GM18858 (cell line): ENCODE results near the gene CES2.
"Not testable (repeated sequence)": the region's sequence is repeated elsewhere in the genome, so short reads cannot be mapped to it uniquely, and the experiment has no call there.

Experiments
- ATAC-seq: cut with Tn5 transposase; IDR thresholded peaks from one replicate; pipeline ENCODE4 v1.9.1; 2021; ENCODE audit not compliant: unreplicated experiment

CES2 gene, protein sequence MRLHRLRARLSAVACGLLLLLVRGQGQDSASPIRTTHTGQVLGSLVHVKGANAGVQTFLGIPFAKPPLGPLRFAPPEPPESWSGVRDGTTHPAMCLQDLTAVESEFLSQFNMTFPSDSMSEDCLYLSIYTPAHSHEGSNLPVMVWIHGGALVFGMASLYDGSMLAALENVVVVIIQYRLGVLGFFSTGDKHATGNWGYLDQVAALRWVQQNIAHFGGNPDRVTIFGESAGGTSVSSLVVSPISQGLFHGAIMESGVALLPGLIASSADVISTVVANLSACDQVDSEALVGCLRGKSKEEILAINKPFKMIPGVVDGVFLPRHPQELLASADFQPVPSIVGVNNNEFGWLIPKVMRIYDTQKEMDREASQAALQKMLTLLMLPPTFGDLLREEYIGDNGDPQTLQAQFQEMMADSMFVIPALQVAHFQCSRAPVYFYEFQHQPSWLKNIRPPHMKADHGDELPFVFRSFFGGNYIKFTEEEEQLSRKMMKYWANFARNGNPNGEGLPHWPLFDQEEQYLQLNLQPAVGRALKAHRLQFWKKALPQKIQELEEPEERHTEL

DNA sequence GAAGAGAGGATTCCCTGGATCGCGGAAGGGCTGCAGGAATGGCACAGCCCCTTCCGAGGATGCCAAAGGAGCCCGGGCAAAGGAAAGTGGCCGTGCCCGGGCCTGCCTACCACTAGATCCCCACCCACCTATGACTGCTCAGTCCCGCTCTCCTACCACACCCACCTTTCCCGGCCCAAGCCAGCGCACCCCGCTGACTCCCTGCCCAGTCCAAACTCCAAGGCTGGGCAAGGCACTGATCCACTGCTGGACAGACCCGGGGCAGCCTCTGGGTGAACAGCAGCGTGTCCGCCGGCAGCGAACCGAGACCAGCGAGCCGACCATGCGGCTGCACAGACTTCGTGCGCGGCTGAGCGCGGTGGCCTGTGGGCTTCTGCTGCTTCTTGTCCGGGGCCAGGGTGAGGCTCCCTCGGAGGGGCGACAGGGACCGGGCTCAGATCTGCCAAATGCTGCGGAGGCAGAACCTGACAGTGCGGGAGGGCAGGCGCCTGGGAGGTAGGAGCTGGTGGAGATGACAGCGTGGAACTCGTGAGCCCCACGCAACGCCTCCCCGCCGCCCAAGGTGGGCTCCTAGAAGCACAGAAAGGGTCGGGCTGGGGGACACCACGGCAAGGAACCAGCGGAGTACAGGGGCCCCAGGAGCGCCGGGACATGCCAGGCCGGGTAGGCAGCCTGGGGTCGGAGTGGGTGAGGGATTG lies at the start of gene CES2:
Gene CES2, plus strand, starts transcription at position 203 of the 698 bp plus-strand sequence. Its CDS starts 120 bp downstream, at position 323.
- no peak for ATAC-seq

DNA sequence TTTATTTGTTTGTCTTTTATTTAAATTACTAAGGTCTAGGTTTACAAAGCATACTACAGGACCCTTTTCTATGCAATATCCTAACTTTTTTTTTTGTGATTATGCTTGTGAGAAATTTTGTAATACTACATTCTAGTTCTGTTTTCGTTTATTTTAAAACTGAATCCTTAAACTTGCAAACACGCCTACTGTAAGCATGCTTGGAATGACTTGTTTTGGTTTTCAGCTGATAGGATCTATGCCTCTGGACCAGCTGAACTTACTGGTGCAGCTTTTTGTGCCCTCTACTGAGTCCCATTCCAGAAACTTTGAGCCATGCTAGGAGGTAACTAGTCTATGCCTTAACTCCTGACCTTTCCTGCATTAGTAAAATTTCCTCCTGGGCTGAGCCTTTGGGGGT lies 49.0 kb upstream of the CES2 start:
- no peak for ATAC-seq

DNA sequence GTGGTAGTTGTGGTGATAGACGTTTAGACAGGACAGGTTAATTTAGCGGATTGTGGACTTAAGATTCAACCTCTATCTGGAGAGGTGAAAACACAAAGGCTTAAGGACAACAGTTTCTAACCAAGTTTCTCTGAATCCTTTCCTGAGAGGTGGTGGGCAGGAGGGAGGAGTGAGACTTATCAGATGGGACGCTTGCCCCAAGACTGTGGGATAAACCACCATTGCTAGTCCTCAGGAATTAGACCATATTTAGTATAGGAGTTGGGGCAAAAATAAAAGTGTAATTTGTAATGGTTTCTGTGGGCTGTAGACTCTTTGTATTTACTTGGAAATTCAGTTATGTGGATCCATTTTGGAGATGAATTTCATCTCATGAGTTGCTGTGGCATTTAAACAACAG lies 48.4 kb upstream of the CES2 start:
- no peak for ATAC-seq

DNA sequence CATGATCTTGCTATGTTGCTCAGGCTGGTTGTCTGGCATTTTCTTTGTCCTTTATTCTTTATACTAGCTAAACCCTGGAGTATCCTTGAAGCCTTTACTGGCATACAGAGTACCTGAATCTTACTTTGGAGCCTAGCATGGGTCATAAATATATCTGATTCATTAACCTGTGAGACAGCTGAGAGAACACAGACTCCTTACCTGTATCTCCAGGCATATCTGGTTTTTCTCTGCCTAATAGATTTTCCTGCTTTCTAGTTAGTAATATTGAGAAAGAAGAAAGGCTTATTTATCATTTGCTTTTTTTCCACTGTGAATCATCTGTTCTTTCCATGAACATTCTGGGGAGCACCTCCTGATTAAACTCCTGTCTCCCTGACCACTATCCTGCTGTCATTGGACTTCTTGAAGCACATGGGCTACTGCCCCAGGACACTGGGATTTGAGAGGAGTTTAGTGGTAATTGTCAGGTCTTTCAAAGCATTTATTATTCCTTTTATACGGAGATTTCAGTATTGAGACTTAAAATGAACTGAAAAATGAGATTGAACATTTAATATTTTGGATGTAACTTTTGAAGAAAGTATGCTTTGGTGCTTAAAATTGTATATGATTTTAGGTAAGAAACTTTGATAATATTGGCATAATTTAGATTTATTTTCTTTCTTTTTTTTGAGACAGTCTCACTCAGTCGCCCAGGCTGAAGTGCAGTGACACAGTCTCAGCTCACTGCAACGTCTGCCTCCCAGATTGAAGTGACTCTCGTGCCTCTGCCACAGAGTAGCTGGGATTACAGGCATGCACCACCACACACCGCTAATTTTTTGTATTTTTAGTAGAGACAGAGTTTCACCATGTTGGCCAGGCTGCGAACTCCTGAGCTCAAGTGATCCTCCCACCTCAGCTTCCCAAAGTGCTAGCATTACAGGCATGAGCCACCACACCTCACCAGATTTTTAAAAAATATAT lies 46.4 kb upstream of the CES2 start:
- ATAC-seq, result no peak

DNA sequence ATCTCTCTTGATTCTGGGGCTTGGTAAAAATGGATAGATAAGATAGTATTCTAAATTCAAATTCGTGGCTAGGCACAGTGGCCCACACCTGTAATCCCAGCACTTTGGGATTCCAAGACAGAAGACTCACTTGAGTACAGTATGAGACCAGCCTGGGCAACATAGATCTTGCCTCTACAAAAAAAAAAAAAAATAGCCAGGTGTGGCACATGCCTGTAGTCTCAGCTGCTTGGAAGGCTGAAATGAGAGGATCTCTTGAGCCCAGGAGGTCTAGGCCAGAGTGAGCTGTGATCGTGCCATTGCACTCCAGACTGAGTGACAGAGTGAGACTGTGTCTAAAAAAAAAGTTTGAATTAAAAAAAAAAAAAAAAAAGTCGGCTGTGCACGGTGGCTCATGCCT lies 45.7 kb upstream of the CES2 start:
- ATAC-seq, result no peak

DNA sequence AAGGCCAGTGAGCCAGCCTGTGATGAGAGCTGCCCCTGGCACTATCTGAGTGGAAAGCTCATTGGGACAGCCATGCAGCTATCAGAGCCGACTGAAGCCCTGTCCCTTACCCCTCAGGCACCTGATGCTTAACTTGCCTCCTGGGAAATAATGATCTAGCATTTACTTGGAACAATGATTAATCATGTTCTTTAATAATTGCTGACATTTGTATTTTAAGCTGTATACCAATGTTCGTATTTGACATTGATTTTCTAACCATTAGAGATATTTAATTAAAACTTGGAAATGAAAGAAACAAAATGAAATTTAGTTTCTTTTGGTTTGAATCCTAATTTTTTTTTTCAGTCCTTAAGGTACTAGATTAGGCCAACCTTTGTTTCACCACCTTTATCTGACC lies 44.5 kb upstream of the CES2 start:
- ATAC-seq, result no peak

DNA sequence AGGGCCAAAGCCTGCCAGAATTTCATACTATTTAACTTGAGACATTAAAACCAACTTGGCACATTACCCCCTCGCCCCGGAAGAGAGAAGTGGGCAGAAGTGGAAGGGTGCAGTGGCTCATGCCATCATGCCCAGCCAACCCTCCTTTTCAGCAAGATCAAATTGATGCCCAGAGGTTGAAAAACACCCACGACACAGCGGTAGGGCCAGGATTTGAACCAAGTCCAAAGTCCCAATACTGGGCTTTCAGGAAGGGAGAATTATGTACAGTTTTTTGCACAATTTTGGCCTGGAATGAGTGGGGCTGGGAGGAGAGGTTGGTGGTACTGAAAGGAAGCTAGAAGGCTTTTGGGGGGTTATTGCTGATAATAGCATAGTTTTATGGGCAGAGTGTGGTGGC lies 44.0 kb upstream of the CES2 start:
- no peak for ATAC-seq

DNA sequence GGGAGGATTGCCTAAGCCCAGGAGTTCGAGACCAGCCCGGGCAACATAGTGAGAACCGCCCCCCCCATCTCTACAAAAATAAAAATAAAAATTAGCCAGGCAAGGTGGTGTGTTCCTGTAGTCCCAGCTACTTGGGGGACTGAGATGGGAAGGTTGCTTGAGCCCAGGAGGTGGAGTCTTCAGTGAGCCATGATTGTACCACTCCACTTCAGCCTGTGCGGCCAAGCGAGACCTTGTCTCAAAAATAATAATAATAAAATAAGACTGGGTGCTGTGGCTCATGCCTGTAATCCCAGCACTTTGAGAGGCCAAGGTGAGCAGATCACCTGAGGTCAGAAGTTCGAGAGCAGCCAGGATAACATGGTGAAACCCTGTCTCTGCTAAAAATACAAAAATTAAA lies 43.5 kb upstream of the CES2 start:
- no peak for ATAC-seq

DNA sequence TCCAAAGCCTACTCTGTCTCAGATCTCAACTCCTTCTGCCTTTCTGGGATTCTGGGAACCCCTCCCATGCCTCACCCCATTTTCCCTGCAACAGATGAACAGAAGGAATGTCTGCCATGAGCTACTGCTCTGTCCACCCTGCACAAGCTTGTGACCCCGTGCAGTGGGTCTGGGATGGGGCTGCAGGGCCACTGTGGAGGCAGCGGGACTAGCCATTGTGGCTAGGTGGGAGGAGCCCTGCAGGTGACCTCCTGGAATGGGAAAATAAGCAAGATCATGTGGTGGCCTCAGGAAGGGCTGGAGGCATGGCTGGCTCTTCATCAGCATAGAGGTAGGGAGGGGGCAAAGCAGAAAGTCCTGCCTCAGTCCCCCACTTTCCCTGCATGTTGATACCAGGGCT lies 41.3 kb upstream of the CES2 start:
- ATAC-seq, result no peak

DNA sequence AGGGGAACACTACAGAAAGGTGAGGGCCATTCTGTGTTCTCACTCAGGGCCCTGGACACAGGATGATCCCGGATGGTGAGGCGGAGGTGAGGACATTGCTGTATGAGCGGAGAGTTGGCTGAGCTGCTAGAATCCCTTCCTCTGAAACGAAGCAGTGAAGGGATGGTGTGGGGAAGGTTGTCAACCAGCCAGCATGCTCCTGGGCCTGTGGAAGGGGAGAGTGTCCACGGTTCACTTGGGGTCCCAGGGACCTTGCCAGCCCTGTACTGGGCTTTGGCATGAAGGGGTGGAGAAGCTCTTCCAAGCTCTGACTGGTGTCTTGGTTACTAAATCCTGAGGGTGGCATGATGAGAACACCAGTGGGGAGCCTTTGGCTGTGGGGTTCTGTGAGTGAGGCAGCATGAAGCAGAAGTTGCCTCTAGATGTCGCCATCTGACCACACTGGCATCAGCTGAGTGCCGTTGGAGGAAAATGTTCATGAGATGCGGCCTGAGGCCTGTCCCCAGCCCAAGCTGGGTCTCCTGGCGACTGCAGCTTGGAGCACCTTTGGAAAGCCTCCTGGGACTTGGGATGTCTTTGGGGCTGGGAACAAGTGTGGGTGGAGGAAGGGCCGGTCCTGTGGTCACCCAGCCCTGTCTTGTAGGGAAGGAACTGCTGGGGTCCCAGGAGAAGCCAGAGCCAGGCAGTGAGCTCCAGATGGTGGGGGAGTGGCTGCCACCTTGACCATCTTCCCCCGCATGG lies 40.2 kb upstream of the CES2 start:
- ATAC-seq, result no peak

DNA sequence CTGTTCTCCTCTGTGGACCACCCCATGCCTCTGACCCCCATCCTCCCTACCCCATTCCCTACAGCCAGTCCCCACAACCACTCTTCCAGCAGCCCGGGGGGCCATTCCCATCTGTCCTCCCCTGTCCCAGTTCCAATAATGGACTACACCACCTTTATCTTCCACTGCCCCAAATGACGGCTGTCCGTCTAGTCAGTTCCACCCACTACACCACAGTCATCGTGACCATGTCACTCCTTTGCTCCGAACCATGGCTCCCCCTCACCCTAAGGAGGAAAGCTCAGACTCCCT lies 39.7 kb upstream of the CES2 start:
- ATAC-seq, result no peak

DNA sequence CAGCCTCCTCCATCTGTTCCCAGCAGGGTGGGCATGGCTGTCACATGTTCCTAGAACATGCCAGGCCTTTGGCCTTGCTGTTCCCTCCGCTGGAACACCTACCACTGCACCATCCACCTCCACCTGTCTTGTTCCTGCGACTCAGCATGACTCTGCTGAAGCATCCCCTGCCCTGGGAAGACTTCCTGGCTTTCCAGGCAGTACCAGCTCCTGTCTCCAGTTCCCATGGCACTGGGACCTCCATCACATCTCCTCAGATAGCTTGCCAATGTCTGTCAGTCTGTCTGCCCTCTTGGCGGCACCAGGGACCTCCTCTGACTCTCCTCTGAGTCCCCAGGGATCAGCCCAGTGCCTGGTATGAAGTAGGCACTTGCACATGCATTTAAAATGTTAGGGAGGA lies 39.3 kb upstream of the CES2 start:
- no peak for ATAC-seq

DNA sequence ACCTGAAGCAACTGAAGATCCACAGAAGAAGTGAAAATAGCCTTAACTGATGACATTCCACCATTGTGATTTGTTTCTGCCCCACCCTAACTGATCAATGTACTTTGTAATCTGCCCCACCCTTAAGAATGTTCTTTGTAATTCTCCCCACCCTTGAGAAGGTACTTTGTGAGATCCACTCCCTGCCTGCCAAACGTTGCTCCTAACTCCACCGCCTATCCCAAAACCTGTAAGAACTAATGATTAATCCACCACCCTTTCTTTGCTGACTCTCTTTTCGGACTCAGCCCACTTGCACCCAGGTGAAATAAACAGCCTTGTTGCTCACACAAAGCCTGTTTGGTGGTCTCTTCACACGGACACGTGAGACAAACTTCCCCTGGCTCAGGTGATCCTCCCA lies 38.6 kb upstream of the CES2 start:
- ATAC-seq, result not testable (repeated sequence)

DNA sequence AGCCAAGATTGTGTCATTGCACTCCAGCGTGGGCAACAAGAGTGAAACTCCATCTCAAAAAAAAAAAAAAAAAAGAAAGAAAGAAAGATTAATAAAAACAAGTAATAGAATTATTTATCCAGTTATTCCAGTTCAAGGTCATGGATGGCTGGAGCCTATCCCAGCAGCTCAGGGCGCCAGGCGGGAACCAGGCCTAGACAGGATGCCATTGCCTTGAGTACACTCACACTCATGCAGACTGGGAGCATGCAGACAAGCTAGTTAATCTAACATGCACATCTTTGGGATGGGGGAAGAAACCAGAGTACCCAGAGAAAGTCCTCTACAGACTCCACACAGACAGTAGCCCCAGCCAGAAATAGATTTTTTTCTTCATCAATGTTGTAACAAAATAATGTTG lies 37.1 kb upstream of the CES2 start:
- no peak for ATAC-seq

DNA sequence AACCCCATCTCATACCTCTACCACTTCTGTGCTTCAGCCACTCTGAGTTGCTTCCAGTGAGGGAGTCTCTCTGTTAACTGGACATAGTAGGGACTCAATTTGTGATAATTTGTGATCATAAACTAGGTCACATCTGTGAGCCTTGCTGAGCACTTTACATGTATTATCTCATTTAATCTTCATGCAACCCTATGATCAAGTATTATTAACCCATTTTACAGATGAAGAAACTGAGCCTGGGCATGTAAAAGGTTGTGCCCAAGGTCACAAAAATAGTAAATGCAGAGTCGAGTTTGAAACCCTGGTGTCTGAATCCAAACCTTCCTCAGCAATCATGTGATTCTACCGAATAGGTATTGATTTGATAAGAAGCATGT lies 36.4 kb upstream of the CES2 start:
- no peak for ATAC-seq

DNA sequence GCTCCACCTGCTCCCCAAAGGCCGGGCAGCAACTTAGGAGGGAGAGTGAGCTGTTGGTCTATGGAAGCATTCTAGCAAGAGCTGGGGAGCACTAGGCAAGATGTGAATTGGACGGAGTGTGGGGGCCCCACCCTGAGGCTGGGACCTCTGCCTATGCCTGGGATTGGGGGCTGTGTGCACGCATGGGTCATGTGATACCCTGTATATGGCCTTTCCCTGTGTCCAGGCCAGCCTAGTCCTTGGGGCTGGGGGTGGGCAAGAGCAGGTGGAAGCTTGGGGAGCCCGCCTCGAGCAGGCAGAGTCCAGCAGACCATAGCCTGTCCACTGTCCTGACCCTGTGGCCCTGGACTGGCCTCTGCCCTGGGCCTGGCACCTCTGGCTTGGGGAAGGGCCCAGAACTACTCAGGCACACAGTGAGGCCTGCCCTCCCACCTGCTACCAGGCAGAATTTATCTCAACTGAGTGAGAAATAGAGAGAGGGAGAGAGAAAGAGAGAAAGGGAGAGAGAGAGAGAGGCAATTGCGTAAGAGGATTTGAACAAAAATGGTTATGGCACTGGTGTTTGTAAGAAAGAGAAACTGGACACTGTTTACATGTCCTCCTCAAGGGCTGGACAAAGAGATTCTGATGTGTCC lies 35.9 kb upstream of the CES2 start:
- no peak for ATAC-seq

DNA sequence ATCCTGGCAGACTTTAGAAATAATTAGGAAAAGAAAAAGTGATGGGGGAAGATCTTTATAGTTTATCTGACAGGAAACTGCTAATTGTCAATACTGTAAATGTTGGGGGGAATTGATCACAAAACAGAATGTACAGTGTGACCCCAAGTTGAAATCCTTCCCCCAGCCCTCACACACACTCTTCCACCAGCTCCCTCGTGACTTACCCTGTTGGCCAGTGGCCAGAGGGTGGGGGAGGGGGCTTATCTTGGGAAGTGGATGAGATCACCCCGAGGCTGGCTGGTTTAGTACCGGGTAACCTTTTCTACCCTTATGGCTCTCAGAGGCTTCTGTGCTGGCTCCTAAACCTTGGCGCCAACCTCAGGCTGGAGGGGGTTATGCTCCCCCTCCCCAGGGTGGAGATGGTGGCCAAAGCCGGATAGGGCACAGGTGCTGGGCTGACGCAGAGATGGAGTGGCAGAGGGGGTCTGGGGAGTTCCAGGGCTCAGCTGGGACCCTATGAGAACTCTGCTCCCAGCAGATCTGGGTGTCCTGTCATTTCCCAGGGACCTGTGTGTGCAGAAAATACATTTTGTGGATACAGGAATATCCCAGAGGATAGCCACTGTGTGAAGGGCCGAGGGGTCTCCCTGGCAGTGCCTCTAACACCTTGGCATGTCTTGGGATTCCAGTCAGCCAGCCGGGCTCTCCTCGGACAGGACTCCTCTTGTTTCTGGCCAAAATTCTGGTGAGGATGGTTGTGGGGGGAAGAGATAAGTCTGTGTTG lies 35.2 kb upstream of the CES2 start:
- no peak for ATAC-seq

DNA sequence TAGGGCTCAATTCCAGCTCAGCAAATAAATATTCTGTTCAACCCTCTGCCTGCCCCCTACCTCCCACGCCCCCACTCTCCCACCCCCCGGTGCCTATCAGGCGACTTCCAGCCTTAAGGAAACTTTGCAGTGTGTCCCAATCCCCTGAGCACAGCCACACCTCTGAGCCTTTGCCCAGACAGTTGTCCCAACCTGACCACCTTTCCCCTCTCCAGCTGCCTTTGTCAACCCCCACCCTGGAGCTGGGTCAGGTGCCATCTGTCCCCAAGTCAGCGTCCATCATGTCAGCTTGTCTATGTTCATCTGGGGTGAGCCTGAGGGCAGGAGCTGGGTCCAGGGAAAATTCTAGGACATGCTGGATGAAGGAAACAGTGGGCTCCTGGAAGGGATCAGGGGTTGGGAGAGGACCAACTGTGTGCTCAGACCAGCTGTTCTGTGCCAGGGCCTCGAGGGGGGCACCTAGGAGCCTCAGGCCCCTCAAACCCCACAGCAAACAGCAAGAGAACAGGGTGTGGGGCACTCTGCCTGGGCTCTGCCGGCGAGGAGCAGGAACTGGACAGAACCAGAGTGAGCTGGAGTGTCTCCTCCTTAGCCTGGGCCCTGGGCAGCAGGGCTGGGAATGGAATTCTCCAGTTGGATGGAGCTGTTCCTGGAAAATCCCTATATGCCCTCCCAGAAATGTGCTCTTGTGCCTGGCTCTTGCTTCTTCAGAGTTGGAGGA lies 34.4 kb upstream of the CES2 start:
- ATAC-seq, result no peak

DNA sequence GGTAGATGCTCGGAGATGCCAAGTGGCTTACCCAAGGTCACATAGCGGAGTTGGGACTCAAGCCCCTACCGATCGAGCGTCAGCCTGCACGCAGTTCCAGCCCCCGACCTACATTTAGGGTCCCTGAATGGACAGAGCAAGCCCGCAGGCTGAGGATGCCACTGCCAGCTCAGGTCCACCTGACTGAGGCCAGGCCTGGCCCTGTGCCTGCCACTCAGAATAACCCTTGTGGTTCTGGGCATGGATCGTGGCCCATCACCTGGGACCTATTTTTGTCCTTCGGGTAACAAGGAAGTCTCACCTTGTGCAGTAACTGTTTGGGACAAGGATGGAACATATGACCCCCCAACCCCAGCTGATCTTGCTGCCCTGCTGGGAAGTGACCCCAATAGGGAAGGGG lies 33.7 kb upstream of the CES2 start:
- no peak for ATAC-seq
